ENCODE data around the gene VSIG10. TPM values are rescaled to one million over a fixed set of nuclear protein-coding genes. Genes with fewer than 3 reads are reported as not detected.

The VSIG10 gene
- total RNA-seq, 1 donor, result 22.5 TPM

GRCh38 chr12:118061011-118061872 lies 42.6 kb downstream of the VSIG10 start, which contains the start of gene WSB2:
WSB2 (minus strand) TSS chr12:118061179; CDS start chr12:118061048, 131 bp downstream.
- TF ChIP-seq CTCF (IDR thresholded peaks at IDR 0.05; ENCODE audit: insufficient read depth, low read depth, low read length), result no peak
- peak within 1 kb of the TSS; percentile 86 for H3K4me3 ChIP-seq (ENCODE audit: low read depth, low read length)
- DNase-seq (ENCODE audit: low read depth), result peak; percentile 66

- DNase-seq (ENCODE audit: low read depth), result peak; percentile 54
- no peak for TF ChIP-seq CTCF (IDR thresholded peaks at IDR 0.05; ENCODE audit: insufficient read depth, low read depth, low read length)
- peak overlapping the region; percentile 86 for H3K4me3 ChIP-seq (ENCODE audit: low read depth, low read length)
Observed at GRCh38 chr12:118060301-118061010, 43.4 kb downstream of the VSIG10 start.

- DNase-seq (ENCODE audit: low read depth), result peak; percentile 19
- no peak for TF ChIP-seq CTCF (IDR thresholded peaks at IDR 0.05; ENCODE audit: insufficient read depth, low read depth, low read length)
- peak overlapping the region; percentile 86 for H3K4me3 ChIP-seq (ENCODE audit: low read depth, low read length)
Observed at GRCh38 chr12:118059341-118060191, 44.2 kb downstream of the VSIG10 start.

GRCh38 chr12:118058881-118059280 lies 44.9 kb downstream of the VSIG10 start:
- no peak for TF ChIP-seq CTCF (IDR thresholded peaks at IDR 0.05; ENCODE audit: insufficient read depth, low read depth, low read length)
- DNase-seq (ENCODE audit: low read depth), result no peak
- H3K4me3 ChIP-seq (ENCODE audit: low read depth, low read length), result no peak overlapping the region

- no peak for TF ChIP-seq CTCF (IDR thresholded peaks at IDR 0.05; ENCODE audit: insufficient read depth, low read depth, low read length)
- no peak for DNase-seq (ENCODE audit: low read depth)
- no peak overlapping the region for H3K4me3 ChIP-seq (ENCODE audit: low read depth, low read length)
Observed at GRCh38 chr12:118058227-118058626, 45.6 kb downstream of the VSIG10 start.
